Kidney (tissue), 14 donors: ENCODE results near the gene ANKRD24. TPM values are rescaled to one million over a fixed set of nuclear protein-coding genes. Genes with fewer than 3 reads are reported as not detected.

Source experiments
- DNase-seq, 5 donors: peaks; one replicate each; pipeline ENCODE4 v3.0.0-alpha.2; 2013 to 2020
- FAIRE-seq: peaks from 2 replicates; lab custom pipeline; 2012; peaks lifted over from hg19 to GRCh38; lab: Jason Lieb, UNC
- H3K27ac ChIP-seq, 2 donors: one replicate each; pipeline ENCODE4 v1.7.0; 2013; ENCODE audit warnings: low read depth in 2 of 2, low read length in 2 of 2, inconsistent platforms in 1 of 2
- H3K27me3 ChIP-seq: one replicate; pipeline ENCODE4 v1.7.1; 2013; ENCODE audit warnings: low read length, inconsistent platforms; ENCODE audit not compliant: control insufficient read depth, insufficient read depth
- H3K36me3 ChIP-seq, 3 donors: one replicate each; pipeline versions ENCODE4 v1.7.0 to v1.7.1; 2013; ENCODE audit warnings: low read length in 3 of 3, control low read depth in 1 of 3, inconsistent platforms in 1 of 3; ENCODE audit not compliant: insufficient read depth in 3 of 3, control insufficient read depth in 2 of 3
- H3K4me1 ChIP-seq, 3 donors: one replicate each; pipeline versions ENCODE4 v1.7.0 to v1.7.1; 2013; ENCODE audit warnings: low read length in 3 of 3, inconsistent platforms in 1 of 3, low read depth in 1 of 3; ENCODE audit not compliant: control insufficient read depth in 2 of 3, insufficient read depth in 2 of 3
- H3K4me3 ChIP-seq, 3 donors: one replicate each; pipeline versions ENCODE4 v1.7.0 to v1.8.1; 2013; ENCODE audit warnings: low read length in 3 of 3, control low read depth in 1 of 3, inconsistent platforms in 1 of 3
- H3K9ac ChIP-seq, 3 donors: one replicate each; pipeline versions ENCODE4 v1.7.0 to v1.7.1; 2013; ENCODE audit warnings: low read length in 3 of 3, control low read depth in 1 of 3, inconsistent platforms in 1 of 3
- H3K9me3 ChIP-seq, 3 donors: one replicate each; pipeline versions ENCODE4 v1.7.0 to v1.7.1; 2013; ENCODE audit warnings: low read length in 3 of 3, control low read depth in 1 of 3, inconsistent platforms in 1 of 3; ENCODE audit not compliant: control insufficient read depth in 2 of 3, insufficient read depth in 1 of 3
- CTCF ChIP-seq: IDR thresholded peaks from 3 replicates; pipeline ENCODE4 v1.5.1; 2012; ENCODE audit warnings: mild to moderate bottlenecking, moderate library complexity, borderline replicate concordance; ENCODE audit not compliant: insufficient read depth; ENCODE audit errors: extremely low read depth
- intact Hi-C: fragments of 100-400 bp; cut with DNase I; formaldehyde crosslinking; loops from one replicate; pipeline ENCODE4 v1.11.1; 2022
- polyA plus RNA-seq: library from polyadenylated mRNA; stranded (reverse); fragments of 350-450 nt; fragmentation: Illumina TruSeq; extraction: RNeasy Lipid Tissue Mini Kit (QIAGEN cat#74804); gene quantifications from one replicate; pipeline ENCODE4 v1.2.3, GENCODE V29; 2014; ENCODE audit warnings: low read depth, low replicate concordance; ENCODE audit not compliant: insufficient read depth
- total RNA-seq: library from RNA; stranded (reverse); fragmentation: NEBNext Ultra II Directional; extraction: Animal tissue kit (Norgen Biotek cat#: 25700); gene quantifications from one replicate; pipeline ENCODE4 v1.2.1, GENCODE V29; 2021
- donor health status: control.
- donor health status: control.
- donor health status: control.
- donor health status: control.
- donor health status: control.
- donor health status: DM: yes; HTN: yes; CAD: no.
- donor health status: Normal renal cell carcinoma (clear cell type).

Gene ANKRD24
- total and polyA plus RNA-seq, 2 donors from 2014 or later, result 0.72 to 1.8 TPM

- no peak overlapping the region for H3K4me3 ChIP-seq
- H3K9me3 ChIP-seq, result no peaks in the 10 kb centered on the region
- TF ChIP-seq CTCF, result no peak
- H3K4me1 ChIP-seq, result no peaks in the 10 kb centered on the region
- no peak overlapping the region for H3K9ac ChIP-seq
- intact Hi-C loops, result no loop called here
- no peaks in the 10 kb centered on the region for H3K36me3 ChIP-seq
- no peak for DNase-seq
- no peak for FAIRE-seq
- no peak overlapping the region for H3K27ac ChIP-seq
- H3K27me3 ChIP-seq, result no peaks in the 10 kb centered on the region
These were observed 18.6 kb downstream of the ANKRD24 start for GRCh38 chr19:4200940-4201542.

DNA sequence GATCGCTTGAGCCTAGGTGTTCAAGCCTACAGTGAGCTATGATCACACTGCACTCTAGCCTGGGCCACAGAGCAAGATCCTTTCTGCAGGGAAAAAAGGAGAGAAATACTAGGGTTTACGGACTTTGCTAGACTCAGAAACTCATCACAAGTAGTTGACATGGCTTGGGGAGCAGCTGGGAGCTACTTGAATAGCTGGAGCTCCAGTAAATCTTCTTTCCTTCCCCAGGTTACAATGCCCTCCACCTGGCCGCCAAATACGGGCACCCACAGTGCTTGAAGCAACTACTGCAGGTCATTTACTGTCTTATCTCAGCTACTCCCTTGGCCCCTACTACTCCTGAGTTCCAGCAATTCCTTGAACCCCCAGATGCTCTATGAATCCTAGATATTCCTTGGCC is 19.3 kb downstream of the ANKRD24 start:
- no peak overlapping the region for H3K4me3 ChIP-seq
- no peak for DNase-seq
- intact Hi-C loops, result no loop called here
- TF ChIP-seq CTCF, result no peak
- no peaks in the 10 kb centered on the region for H3K36me3 ChIP-seq
- H3K27me3 ChIP-seq, result no peaks in the 10 kb centered on the region
- no peaks in the 10 kb centered on the region for H3K4me1 ChIP-seq
- no peak overlapping the region for H3K9ac ChIP-seq
- no peak for FAIRE-seq
- H3K27ac ChIP-seq, result no peak overlapping the region
- H3K9me3 ChIP-seq, result no peaks in the 10 kb centered on the region

DNA sequence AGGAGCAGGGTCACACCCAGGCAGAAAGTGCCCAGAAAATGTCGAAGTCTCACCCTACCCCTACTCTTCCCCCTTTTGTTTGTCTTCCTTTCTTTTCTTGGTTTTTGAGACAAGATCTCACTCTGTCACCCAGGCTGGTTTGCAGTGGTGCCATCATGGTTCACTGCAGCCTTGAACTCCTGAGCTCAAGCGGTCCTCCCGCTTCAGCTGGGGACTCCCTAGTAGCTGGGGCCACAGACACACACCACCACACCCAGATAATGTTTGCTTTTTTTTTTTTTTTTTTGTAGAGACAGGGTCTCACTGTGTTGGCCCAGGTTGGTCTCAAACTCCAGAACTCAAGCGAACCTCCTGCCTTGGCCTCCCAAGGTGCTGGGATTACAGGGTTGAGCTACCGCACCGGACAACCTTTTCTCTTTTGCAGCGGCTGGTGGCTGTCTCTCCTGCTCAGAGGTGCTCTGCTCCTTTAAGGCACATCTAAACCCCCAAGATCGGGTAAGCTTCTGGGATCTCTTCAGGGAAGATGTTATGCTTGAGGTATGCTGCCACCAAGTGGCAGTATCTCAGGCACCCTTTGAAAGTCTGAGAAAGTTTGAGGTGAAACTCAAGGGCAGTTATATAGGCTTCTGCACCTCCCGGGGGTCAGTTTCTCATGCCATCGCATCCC is 24.5 kb downstream of the ANKRD24 start:
- Histone ChIP-seq H3K27ac (no peak overlapping the region), H3K9me3 (no peaks in the 10 kb centered on the region), H3K9ac (no peak overlapping the region), H3K36me3 (no peaks in the 10 kb centered on the region), H3K27me3 (no peaks in the 10 kb centered on the region), H3K4me3 (no peak overlapping the region), H3K4me1 (no peaks in the 10 kb centered on the region)
- no peak for FAIRE-seq
- no peak for TF ChIP-seq CTCF
- DNase-seq, result no peak
- intact Hi-C loops, result no loop called here
